ENCODE data around the gene TMTC1.
A peak's percentile ranks its signal among the peaks of the same experiment; 100 is the strongest.
"Not testable (repeated sequence)": the region's sequence is repeated elsewhere in the genome, so short reads cannot be mapped to it uniquely, and the experiment has no call there.

The TMTC1 gene

GRCh38 chr12:29562110-29562804, 221.5 kb downstream of the TMTC1 start:
- no peak for DNase-seq

DNA sequence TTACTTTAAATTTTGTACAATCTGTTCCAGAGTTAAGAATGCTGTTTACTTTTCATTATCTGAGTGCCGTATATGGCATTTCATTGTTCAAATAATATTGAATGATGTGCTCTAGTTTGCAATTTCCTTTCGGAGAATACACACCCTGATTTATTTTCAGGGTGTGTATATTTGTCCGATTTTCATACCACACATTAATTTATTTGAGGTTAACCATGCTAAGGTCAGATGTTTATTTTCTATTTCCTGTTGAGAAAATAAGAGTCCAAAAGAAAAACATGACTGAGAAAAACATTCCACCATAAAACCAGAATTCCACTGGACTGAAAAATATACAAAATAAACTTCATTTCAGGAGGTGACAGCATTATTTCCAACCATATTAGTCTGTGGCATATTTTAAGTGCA, 222.1 kb downstream of the TMTC1 start:
- DNase-seq = no peak

GRCh38 chr12:29559198-29559597, 224.5 kb downstream of the TMTC1 start:
- no peak for DNase-seq

DNA sequence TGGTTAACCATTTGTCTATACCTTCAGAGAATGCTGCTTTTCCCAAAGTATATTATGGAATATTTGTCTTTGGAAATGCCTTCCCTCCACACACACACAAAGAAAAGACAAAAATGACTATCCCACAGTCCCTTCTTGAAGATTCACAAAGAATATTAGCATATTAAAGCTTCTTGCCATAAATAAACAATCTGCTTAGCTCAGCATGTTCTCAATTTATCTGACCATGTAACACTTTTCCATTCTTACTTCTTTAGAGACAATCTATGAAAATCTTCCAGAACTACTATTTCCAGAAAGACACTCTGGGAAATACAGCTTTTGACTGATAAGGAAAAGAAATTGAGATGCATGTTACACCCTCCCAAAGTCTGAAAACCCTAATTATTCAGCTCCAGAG, 227.4 kb downstream of the TMTC1 start:
- no peak for DNase-seq

- not testable (repeated sequence) for DNase-seq
Observed at GRCh38 chr12:29555451-29555850, 228.3 kb downstream of the TMTC1 start.

- DNase-seq = no peak
Observed at GRCh38 chr12:29552994-29553748, 230.6 kb downstream of the TMTC1 start.

GRCh38 chr12:29552324-29552927, 231.3 kb downstream of the TMTC1 start:
- peak; percentile 48 to 60 for DNase-seq

- DNase-seq = no peak
Observed at GRCh38 chr12:29551812-29552211, 231.9 kb downstream of the TMTC1 start.

GRCh38 chr12:29547864-29548263, 235.9 kb downstream of the TMTC1 start:
- no peak for DNase-seq

DNA sequence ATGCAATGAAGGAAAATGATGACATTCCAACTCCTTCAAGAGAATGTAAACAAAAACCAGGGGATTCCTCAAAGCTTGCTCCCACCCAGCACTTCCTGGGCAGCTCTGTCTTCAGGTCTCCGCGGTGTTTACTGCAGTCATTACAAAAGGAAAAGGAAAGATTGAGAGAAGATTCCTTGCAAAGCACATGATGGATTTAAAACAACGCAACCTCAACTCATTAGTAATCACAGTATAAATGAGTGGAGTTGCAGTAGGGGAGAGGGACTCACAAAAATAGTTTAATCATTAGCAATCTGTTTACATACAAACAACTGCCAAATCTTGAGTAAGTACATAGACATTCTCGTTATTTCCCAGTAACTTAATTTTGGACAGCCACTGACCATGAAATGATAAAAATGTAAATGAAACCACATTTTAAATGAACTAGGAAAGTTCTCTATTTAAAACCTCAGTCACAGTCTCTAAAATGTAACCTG, 236.6 kb downstream of the TMTC1 start:
- no peak for DNase-seq

GRCh38 chr12:29546000-29546399, 237.7 kb downstream of the TMTC1 start:
- no peak for DNase-seq

DNA sequence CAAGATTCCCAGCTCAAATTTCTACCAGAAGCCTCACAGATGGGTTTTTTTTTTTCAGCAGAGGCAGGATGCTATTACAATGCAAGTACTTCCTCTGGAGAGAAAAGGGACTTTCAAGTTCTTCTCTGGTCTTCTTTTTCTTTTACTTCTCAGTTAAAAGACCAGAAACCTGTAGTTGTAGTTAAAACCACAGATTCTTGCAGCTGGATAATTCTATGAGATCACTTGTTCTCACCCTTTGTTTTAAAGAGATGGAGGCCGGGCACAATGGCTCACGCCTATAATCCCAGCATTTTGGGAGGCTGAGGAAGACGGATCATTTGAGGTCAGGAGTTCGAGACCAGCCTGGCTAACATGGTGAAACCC, 238.7 kb downstream of the TMTC1 start:
- no peak for DNase-seq

DNA sequence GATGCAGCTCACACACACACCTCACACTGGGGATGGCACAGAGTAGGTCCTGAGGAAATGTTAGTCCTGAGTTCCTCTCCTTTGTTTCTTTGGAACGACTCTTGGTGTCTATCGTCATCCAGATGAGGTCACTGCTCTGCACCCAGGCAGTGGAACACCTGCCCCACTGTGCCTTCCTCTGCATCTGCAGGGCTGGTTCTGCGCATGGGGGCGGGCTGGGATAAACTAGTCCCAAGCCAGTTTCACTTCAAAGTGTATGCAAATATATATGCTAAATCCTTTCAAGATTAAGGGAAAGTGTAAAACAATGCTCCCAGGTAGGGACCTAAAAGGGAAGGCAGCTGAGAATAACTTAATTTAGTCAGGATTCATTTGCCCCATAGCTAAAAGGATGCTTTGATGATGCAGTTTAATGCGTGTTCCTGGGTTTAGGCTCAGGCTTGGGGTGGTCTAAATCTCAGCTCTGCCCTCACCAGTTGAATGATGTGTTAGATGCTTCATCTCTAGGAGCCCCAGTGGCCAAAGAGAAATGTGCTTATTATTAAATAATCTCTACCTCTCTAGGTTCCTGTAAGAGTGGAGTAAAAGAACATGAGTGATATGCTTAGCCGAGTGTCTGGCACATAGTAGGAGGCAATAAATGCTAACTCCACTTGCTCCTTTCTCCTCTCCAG, 239.2 kb downstream of the TMTC1 start:
- DNase-seq = no peak

GRCh38 chr12:29543036-29543435, 240.7 kb downstream of the TMTC1 start:
- DNase-seq = no peak

DNA sequence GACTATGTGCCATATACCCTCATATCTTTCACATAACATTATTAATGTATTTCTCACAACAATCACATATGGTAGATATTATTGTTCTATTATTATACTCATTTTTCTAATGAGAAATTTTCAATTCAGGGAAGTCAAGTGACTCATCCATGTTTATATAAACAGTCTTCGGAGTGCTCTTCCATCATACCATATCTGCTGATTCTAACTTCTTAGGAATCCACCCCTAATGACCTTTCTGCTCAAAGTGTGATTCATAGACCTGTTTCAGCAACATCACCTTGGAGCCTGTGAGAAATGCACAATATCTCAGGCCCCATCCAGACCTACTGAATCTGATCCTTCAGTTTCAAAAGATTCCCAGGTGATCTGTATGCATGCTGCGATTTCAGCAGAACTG, 246.4 kb downstream of the TMTC1 start:
- DNase-seq = no peak

- no peak for DNase-seq
Observed at GRCh38 chr12:29534935-29535334, 248.8 kb downstream of the TMTC1 start.

- DNase-seq = no peak
Observed at GRCh38 chr12:29533815-29534489, 249.8 kb downstream of the TMTC1 start.

DNA sequence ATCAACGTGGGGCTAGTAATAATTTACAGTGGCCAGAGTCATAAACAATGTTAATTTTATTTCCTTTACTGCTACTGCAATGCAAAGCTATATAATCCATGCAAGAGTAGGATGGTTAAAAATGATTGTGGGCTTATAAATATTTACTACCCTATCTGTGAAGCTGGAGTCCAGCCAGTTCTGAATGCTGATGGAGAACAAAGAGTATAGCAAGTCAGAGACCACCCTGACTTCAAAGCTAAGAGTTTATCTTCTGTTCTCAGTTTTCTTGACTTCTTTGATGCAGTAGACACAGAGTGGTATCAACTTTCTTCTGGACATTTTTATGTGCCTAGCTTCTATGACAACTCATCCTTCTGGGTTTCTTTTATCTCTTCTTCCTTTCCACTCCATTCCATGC, 252.3 kb downstream of the TMTC1 start:
- DNase-seq = no peak

DNA sequence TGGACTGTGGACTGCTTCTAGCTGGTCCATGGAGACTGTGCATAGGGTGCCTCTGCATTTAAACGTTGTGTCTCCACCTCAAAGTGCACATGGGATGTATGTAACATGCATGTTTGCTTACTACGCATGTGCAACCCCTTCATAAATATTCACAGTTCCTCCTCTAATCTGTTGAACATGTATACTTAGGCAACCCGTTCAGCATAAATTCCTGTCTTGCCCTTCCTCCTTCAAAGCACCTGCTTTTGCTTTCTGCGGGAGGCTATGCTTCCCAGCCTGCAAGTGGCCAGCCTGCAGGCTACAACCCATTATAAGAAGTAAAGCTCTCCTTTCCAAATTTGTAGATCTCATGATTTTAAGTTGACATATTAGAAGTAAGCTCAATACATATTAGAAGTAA, 253.3 kb downstream of the TMTC1 start:
- DNase-seq = no peak

- DNase-seq = no peak
Observed at GRCh38 chr12:29528161-29528560, 255.6 kb downstream of the TMTC1 start.

DNA sequence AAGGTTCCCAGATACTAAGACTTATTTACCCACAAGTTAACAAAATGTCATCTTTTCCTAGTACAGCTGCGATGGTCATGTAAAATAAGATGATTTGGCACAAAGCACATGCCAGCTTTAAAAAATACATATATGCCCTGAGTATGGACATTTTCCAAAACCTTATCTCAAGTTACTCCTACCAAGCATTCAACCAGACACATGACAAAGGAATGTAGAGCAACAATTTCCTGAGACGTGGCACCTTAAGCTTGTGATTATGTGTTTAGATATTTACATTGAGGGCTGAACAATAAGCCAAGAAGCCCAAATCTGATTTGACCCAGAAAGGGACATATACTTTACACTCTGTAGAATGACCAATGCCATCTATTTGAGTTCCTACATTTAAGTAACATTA, 261.8 kb downstream of the TMTC1 start:
- no peak for DNase-seq

- peak in 1 of 2 donors; percentile 36 for DNase-seq
Observed at GRCh38 chr12:29519585-29520182, 264.1 kb downstream of the TMTC1 start.

Measured in CD4-positive, alpha-beta T cell treated with Interleukin-4 for 1 hour (primary cell).